Measurements from ENCODE around the gene ZNF764. TPM values are rescaled to one million over a fixed set of nuclear protein-coding genes. Genes with fewer than 3 reads are reported as not detected.

The ZNF764 gene
- total and polyA plus RNA-seq, 9 of the 15 experiments (the other 6 are each of a cell fraction or from before 2014, with no cell fraction given) = 0.69 to 10.1 (median 4.1) TPM

GRCh38 chr16:30571445-30572322 is 13.5 kb upstream of the ZNF764 start, which contains the start of gene ZNF688 (continued):
- TF ChIP-seq, protein P1, sequence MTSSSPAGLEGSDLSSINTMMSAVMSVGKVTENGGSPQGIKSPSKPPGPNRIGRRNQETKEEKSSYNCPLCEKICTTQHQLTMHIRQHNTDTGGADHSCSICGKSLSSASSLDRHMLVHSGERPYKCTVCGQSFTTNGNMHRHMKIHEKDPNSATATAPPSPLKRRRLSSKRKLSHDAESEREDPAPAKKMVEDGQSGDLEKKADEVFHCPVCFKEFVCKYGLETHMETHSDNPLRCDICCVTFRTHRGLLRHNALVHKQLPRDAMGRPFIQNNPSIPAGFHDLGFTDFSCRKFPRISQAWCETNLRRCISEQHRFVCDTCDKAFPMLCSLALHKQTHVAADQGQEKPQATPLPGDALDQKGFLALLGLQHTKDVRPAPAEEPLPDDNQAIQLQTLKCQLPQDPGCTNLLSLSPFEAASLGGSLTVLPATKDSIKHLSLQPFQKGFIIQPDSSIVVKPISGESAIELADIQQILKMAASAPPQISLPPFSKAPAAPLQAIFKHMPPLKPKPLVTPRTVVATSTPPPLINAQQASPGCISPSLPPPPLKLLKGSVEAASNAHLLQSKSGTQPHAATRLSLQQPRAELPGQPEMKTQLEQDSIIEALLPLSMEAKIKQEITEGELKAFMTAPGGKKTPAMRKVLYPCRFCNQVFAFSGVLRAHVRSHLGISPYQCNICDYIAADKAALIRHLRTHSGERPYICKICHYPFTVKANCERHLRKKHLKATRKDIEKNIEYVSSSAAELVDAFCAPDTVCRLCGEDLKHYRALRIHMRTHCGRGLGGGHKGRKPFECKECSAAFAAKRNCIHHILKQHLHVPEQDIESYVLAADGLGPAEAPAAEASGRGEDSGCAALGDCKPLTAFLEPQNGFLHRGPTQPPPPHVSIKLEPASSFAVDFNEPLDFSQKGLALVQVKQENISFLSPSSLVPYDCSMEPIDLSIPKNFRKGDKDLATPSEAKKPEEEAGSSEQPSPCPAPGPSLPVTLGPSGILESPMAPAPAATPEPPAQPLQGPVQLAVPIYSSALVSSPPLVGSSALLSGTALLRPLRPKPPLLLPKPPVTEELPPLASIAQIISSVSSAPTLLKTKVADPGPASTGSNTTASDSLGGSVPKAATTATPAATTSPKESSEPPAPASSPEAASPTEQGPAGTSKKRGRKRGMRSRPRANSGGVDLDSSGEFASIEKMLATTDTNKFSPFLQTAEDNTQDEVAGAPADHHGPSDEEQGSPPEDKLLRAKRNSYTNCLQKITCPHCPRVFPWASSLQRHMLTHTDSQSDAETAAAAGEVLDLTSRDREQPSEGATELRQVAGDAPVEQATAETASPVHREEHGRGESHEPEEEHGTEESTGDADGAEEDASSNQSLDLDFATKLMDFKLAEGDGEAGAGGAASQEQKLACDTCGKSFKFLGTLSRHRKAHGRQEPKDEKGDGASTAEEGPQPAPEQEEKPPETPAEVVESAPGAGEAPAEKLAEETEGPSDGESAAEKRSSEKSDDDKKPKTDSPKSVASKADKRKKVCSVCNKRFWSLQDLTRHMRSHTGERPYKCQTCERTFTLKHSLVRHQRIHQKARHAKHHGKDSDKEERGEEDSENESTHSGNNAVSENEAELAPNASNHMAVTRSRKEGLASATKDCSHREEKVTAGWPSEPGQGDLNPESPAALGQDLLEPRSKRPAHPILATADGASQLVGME (CRISPR knock-in tag; IDR thresholded peaks at IDR 0.05) = no peak; the same call in 1 of the 2 replicates
- TF ChIP-seq TAF7 (tag; IDR thresholded peaks at IDR 0.05) (peak; percentile 48; the same call in 1 of the 2 replicates), NR1H2 (CRISPR knock-in tag; IDR thresholded peaks at IDR 0.05) (no peak; the same call in 1 of the 2 replicates), ZNF280B (CRISPR knock-in tag; IDR thresholded peaks at IDR 0.05) (no peak), FOXK2 (conservative IDR thresholded peaks at IDR 0.05 in 1 of 2, IDR thresholded peaks at IDR 0.05 in 1 of 2; ENCODE audit: low read depth in 2 of 2) (peak; percentile 88 to 89), SMARCE1 (IDR thresholded peaks at IDR 0.05) (no peak), ILK (tag; IDR thresholded peaks at IDR 0.05; ENCODE audit: borderline replicate concordance, low read depth) (no peak)
- TF ChIP-seq, protein P2, sequence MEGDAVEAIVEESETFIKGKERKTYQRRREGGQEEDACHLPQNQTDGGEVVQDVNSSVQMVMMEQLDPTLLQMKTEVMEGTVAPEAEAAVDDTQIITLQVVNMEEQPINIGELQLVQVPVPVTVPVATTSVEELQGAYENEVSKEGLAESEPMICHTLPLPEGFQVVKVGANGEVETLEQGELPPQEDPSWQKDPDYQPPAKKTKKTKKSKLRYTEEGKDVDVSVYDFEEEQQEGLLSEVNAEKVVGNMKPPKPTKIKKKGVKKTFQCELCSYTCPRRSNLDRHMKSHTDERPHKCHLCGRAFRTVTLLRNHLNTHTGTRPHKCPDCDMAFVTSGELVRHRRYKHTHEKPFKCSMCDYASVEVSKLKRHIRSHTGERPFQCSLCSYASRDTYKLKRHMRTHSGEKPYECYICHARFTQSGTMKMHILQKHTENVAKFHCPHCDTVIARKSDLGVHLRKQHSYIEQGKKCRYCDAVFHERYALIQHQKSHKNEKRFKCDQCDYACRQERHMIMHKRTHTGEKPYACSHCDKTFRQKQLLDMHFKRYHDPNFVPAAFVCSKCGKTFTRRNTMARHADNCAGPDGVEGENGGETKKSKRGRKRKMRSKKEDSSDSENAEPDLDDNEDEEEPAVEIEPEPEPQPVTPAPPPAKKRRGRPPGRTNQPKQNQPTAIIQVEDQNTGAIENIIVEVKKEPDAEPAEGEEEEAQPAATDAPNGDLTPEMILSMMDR (IDR thresholded peaks at IDR 0.05 in 2 of 3, conservative IDR thresholded peaks at IDR 0.05 in 1 of 3; ENCODE audit: insufficient read depth in 2 of 3, low read depth in 1 of 3, low read length in 3 of 3) = 0 out of 6 replicates have a peak, but pooled peaks of 1 of the 3 experiments have one; percentile 4
- TF ChIP-seq, protein P3, sequence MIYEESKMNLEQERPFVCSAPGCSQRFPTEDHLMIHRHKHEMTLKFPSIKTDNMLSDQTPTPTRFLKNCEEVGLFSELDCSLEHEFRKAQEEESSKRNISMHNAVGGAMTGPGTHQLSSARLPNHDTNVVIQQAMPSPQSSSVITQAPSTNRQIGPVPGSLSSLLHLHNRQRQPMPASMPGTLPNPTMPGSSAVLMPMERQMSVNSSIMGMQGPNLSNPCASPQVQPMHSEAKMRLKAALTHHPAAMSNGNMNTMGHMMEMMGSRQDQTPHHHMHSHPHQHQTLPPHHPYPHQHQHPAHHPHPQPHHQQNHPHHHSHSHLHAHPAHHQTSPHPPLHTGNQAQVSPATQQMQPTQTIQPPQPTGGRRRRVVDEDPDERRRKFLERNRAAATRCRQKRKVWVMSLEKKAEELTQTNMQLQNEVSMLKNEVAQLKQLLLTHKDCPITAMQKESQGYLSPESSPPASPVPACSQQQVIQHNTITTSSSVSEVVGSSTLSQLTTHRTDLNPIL (CRISPR knock-in tag; IDR thresholded peaks at IDR 0.05) = no peak
- TF ChIP-seq, protein P4, sequence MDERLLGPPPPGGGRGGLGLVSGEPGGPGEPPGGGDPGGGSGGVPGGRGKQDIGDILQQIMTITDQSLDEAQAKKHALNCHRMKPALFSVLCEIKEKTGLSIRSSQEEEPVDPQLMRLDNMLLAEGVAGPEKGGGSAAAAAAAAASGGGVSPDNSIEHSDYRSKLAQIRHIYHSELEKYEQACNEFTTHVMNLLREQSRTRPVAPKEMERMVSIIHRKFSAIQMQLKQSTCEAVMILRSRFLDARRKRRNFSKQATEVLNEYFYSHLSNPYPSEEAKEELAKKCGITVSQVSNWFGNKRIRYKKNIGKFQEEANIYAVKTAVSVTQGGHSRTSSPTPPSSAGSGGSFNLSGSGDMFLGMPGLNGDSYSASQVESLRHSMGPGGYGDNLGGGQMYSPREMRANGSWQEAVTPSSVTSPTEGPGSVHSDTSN (CRISPR knock-in tag; IDR thresholded peaks at IDR 0.05; ENCODE audit: low read depth) = no peak
- TF ChIP-seq, protein P4 (tag; conservative IDR thresholded peaks at IDR 0.05; ENCODE audit: low read depth) = peak; percentile 45

All from K562 (cell line).